A549 treated with AZD9567 at 1 μM for 4 hours (cell line): ENCODE measurements around the gene CRMP1. TPM values are rescaled to one million over a fixed set of nuclear protein-coding genes. Genes with fewer than 3 reads are reported as not detected.

Experiments used
- total RNA-seq: library from RNA; stranded (reverse); fragments of 200-300 nt; extraction: Qiagen RNA extraction; gene quantifications from 5 replicates; pipeline ENCODE4 v1.2.3, GENCODE V29; 2022; ENCODE audit not compliant: insufficient read depth

CRMP1 gene
- total RNA-seq = 3.1 to 4.5 TPM (median 3.3 TPM) in 5 replicates

GRCh38 chr4:5893004-5893580 lies at the start of gene CRMP1:
TSS of gene CRMP1 (minus strand) at chr4:5893086. CDS start at chr4:5892969, 117 bp downstream.

Other genes with a start within 250 kb of the CRMP1 start
- 1.0 to 1.9 TPM (median 1.7 TPM) in 5 replicates for gene EVC2, start 184.5 kb downstream of the CRMP1 start, total RNA-seq
- gene EVC, start 181.9 kb downstream of the CRMP1 start, total RNA-seq = 8.3 to 12.0 TPM (median 11.2 TPM) in 5 replicates
- not detected in 5 replicates for gene C4orf50, start 125.3 kb upstream of the CRMP1 start, total RNA-seq